Pulmonary artery endothelial cell (primary cell): ENCODE data around the gene MTIF3. TPM values are rescaled to one million over a fixed set of nuclear protein-coding genes. Genes with fewer than 3 reads are reported as not detected.
A peak's percentile ranks its signal among the peaks of the same experiment; 100 is the strongest.

Source experiments
- DNase-seq: peaks from one replicate; pipeline ENCODE4 v3.0.0-alpha.2; 2011; ENCODE audit warnings: low read depth, low spot score
- total RNA-seq: library from RNA; depleted of rRNA; stranded (reverse); fragments of >200 nt; gene quantifications from 2 replicates; pipeline ENCODE4 v1.2.3, GENCODE V29; 2014

Gene MTIF3, protein sequence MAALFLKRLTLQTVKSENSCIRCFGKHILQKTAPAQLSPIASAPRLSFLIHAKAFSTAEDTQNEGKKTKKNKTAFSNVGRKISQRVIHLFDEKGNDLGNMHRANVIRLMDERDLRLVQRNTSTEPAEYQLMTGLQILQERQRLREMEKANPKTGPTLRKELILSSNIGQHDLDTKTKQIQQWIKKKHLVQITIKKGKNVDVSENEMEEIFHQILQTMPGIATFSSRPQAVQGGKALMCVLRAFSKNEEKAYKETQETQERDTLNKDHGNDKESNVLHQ
- 48.7 and 58.0 TPM in 2 replicates for total RNA-seq

DNA sequence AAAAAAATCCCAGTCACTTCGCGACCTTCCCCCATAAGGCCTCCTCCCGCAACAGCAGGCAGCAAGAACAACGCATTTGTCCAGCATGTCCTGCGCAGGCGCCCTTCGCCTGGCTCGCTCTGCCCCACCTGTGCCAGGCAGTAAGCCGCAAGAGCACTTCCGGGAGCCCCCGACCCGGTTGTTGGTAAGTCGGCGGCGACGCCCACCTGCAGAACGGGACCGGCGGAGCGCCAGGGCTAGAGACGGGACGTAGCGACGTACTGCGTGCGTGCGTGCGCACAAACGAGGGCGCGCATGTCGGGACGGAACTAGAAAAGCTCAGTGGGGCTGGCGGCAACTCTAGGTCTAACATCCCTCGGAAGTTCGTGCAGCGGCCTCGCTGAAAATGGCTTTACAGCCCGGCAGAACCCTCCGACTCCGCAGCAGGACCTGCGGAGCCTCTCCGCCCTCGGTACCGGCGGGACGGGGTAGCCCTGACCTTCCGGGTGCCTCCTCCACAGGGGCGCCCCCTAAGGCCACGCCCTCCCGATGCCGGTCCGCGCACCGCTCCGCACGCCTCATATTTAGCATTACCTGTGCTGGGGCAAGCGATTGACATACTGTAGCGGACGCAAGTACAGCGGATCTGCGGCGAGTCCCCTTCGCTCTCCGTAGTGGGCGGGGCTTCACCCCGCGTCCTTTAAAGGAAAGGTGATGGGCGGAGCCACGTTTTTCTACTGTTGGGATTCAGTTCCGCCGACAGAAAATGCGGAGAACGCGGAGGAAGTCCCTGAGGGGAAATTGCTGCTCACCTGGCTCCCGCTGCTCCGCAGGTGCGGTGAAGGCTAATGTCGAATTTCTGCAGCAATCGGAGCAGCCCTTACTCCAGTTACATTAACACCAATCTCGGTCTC lies at the start of gene MTIF3:
MTIF3 (minus strand) TSS at position 629 of the 893 bp plus-strand sequence. CDS start 10,116 bp downstream, outside the sequence.
- DNase-seq, result peak; percentile 78

DNA sequence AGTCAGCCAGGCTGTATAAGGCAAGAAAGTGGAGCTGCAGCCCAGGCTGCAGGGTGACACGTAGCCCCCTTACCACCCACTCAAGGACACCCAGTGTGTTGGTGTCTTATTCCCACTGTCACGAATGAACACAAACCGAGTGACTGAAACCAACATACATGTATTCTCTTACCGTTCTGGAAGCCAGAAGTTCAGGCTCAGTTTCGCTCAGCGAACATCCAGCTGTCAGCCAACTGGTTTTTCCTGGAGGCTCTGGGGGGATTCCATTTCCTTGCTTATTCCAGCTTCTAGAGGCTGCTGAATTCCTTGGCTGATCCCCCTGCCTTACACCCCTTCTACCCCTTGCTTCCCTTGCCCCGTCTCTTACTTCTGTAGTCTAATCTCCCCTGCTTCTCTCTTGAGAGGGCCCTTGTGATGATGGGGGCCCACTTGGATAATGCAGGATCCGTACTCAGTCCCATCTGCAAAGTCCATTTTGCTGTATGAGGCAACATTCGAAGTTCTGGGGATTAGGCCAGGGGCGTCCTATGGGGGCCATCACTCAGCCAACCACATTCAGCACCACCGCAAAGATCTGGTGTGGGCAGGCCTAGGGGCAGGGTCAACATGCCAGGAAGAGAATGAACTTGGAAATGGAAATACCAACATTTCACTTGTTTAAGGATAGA lies 47.3 kb upstream of the MTIF3 start:
- DNase-seq, result no peak

DNA sequence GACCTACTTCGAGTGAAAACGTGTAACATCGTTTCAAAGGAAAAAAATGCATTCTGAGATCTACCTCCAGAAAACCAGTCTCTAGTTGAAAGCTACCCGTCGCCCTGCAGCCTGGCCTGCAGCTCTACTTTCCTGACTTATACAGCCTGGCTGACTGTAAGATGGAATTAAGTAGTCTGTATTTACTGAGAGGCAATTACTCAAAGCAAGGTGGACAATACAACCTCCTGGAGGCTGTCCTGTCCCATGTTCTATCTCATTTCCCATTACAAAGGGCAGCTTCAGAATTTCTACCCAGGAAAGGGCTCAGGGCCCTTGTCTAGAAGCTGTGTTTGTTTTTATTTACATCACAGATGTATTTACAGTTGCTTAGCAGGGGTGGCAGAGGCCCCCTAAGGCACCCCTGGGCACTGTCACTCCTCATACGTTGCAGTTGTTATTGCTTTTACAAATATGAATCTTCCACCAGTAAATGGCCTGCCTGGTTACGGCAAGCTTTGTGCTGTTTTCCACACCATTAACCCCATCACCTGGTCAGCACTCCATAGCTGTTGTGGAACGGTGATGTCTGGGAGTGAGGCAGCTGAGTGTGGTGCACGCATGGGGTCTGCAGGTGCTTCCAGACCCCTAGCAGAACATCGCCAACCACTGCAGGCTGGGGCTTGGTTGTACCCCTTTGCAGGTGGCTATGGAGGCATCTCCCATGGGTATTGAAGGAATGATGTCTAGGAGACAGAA lies 46.3 kb upstream of the MTIF3 start:
- DNase-seq, result no peak

DNA sequence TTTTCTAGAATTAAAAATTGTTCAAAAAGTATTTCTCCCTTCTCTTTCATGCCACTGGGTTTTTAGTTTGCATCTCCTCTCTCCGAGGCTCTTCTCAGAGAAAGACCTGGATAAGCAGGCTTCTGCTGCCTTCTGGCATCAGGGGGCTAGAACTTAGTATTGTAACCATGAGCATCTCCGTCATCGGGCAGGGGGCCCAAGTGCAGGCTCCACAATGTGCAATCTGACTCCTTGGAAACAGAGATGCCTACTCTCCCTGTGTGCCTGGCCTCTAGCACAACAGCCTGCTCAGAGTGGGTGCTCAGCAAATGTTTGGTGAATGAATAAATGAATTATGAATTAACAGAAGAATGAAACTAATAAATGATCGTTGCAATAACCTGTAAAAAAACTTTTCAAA lies 45.6 kb upstream of the MTIF3 start:
- no peak for DNase-seq

DNA sequence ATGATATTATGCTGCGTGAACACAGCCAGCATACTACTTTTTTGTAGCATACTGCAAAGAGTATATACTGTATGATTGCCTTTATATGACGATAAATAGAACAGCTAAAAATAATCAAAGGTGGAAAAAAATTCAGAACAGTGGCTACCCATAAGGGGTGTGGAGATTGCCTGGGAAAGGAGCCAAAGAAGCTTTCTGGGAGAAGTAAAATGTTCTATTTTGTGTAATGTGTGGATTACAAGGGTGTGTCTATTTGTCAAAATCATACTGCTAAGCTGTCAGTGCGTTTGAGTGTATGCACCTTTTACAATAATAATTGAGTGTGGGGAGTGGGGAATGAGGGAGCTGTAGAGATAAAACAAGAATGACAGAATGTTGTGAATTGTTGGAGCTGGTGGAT lies 45.2 kb upstream of the MTIF3 start:
- DNase-seq, result no peak

DNA sequence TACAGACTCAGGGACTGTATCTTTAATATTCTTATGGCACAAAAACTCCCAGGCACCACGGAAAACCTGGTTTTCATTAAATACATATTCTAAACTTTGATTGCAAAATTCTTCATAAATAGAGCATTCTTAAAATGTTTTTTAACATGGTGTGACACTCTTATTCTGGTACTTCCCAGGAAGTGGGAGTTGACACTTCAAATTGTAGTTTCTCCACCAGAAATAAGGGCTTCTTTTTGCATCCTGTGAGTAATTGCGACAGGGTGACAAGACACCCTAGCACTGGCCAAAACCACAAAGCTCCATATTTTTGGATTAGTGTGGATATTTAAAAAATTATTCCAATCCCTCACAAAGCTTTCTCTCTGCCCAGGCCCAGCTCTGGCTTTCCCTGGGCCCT lies 43.6 kb upstream of the MTIF3 start:
- no peak for DNase-seq

DNA sequence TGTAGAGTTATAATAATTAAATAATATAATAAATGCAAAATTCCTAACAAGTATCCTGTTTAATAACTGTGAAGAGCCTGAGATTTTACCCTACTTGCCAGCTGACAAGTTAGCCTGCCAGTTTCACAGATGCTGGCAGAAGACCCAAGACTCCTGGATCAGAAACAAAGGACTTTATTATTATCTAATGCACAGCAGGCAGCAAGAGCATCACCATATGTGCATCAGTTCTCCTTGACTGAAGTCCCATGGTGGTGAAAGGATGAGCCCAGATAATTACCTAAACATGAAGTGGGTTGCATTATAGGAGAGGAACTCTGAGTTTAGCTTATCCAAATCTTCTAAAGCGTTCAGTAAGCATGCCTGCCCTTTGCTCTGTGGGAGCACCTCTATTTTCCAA lies 39.1 kb upstream of the MTIF3 start:
- no peak for DNase-seq

DNA sequence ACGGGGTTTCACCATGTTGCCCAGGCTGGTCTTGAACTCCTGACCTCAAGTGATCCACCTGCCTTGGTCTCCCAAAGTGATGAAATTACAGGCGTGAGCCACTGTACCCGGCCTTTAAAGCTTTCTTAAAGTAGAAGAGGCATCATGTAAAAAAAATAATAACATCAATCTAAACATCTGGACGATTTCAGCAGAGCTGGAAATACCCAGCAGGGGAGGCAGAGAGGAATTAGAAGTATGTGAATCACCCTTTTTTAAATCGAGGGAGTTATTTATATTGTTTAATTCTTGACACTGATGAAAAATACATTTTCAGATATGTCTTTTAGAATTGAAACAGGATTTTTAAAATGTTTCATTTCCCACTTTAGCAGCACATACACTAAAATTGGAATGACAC lies 37.4 kb upstream of the MTIF3 start:
- no peak for DNase-seq

DNA sequence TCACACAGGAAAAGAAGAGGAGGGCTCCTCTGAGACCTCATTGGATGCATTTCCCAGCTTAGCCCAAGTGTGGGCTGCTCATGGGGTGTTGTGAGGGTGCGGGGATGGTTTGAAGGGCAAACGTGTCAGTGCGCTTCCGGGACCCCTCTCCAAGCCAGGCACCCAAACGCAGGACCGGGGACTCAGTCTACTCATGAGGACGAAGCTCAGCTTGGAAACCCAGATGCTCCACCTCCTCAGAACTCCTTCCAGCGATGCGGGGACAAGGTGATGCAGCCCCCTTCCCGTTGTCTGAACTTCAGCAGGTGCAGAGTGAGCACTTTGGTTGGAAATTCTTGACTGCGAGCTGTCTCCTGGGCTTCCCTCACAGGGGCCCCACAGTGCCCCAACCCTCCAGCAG lies 33.1 kb upstream of the MTIF3 start:
- no peak for DNase-seq

DNA sequence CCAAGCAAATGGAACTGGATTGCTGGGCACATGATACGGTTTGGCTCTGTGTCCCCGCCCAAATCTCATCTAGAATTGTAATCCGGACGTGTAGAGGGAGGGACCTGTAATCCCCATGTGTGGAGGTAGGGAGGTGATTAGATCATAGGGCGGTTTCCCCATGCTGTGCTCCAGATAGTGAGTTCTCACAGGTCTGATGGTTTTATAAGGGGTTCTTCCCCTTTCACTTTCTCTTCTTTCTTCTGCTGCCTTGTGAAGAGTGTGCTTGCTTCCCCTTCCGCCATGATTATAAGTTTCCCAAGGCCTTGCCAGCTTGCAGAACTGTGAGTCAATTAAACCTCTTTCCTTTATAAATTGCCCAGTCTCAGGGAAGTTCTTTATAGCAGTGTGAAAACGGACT lies 32.6 kb upstream of the MTIF3 start:
- no peak for DNase-seq

DNA sequence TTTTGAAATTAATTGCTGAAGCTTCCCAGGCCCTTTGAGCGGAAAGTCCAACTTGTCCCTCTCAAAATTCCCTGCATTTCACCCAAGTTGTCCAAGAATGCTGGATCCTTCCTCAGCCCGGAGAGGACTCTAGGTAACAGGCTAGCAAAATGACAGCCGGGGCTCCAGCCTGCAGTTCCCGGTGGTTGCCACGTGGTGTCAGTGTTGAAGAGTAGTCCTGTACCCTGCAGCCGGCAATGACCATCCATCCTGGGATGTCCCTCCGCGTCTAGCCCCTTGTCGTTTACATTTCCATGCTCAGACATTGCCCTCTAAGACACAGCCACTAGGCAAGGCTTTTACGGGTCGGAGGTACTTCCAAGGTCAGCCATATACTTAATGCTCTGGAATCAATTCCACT lies 31.4 kb upstream of the MTIF3 start:
- no peak for DNase-seq

DNA sequence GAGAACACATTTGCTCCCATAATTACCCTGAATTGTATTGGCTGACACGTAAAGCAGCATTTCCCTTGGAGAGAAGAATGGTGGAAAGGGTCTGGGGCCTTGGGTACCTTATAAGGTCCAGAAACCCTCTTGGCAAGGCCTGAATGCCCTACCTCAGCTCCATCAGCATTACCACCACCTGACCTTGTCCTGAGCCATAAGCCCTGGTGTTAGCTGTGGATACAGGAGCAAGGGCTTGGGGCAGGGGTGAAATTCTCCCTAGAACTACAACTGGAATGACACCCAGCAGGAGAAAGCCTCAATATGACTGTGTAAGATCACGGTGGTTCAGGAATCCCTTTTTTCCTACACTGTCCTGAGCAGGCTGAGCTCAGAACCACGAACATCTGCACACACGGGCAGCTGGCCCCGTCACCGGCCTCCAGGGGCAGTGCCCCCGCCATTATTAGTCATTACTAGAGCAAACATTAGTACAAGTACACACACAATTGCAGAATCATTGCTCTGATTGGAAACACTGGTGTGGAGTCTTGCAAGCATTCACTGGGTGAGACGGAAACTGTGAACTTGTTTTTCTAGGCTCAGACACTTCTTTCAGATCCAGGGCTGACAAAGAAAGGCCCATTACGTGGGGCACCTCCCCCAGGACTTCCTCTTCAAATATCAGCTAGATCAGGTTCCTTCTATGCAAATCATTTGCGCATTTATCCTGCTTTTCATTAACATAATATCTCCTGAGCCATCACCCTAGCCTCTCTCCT lies 26.8 kb upstream of the MTIF3 start:
- no peak for DNase-seq

DNA sequence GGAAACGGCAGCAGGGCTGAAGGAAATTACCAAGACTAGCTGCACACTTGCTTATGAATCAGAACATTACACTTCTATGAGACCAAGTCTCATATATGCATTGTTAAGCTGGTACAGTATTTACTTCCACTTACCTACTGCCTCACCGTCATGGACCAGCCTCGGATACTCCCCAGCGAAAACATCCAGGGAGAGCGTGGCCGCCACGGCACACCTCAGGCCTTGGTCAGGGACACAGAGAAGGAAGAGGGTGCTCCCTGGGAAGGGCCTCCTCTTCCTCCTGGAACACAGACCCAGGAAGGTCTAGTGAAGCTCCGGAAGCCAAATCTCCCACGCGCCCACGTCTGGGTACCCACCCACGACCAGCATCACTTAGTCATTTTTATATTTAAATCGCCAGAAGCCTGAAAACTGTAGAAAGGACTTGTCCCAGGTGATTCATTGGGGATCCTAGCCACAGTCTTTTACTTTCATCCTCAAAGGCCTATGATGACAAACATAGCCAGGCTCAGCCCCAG lies 24.4 kb upstream of the MTIF3 start:
- DNase-seq, result no peak

DNA sequence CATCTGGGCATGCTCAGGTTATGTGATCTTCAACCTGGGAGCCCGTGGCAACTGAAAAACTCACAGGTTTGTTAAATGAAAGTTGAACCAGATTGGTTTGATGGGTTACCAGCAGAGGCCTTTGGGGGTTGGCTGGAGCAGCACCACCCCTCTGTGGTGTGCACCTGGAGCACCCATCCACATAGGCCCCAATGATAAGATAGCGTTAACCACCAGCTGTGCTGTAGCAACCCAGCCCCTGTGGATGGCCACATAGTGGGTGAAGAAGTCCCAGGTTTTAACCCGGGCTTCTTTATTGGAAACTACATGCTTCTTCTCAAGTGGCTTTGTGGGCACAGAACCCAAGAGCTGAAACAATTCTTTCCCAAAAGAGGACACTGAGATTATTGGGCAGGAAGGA lies 22.6 kb upstream of the MTIF3 start:
- DNase-seq, result no peak

DNA sequence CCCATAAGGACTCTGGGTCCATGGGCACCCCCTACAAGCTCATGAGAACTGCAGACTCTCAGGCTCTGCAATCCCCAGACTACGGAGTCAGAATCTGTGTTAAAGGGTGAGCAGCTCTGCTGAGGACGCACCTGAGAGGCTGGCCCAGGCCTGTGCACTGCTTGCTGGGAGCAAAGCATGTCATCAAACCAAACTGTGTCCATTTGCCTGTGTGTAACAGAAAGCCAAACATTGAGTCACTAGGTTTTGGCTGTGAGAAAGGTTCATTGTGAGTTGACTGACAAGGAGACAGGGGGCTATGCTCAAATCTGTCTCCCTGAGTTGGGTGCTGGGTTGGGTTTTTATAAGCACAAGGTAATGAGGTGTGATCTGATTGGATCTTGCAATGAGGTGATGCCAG lies 22.1 kb upstream of the MTIF3 start:
- DNase-seq, result no peak

DNA sequence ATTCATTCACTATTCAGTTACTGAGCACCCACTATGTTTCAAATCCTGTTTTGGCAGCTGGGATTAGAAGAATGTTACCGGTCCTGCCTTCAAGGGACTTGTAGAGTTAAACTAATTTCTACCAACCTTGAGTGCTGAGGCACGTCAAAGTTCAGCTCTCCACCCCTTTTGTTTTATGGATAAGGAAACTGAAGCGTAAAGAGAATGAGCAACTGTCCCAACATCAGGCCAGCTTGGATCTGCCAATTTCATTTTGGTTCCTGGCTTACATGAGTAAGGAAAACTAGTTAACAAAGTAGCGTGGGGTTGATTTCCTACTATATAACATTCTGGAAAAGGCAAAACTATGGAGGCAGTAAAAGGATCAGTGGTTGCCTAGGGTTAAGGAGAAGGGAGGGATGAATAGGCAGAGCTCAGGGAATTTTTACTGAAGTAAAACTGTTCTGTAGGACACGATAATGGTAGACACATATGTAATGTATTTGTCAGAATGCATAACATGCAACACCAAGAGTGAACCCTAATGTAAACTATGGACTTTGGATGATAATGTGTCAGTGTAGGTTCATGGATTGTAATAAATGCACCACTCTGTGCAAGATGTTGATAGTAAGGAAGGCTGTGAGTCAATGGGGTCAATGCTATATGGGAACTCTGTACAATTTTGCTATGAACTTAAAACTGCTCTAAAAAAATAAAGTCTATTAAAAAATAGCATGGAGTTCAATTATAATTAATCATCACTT lies 19.9 kb upstream of the MTIF3 start:
- no peak for DNase-seq

DNA sequence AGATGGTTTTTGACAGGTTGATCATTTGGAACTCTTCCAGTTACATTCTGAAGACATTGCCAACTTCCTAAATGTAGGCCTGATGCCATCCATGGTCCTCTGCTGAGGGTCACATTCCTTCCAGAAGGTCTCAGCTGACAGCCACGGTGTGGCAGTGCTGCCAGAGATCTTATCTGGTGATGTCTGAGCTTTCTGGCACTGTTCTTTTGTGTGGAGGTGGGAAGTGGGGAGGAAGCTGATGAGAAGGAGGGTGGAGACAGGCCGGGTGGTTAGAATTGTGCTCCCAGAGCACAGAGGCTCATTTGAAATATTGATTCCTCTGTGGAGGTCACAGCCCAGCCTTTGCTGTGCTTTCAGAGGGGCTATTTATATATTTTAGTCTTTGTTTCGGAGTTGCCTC lies 16.1 kb upstream of the MTIF3 start:
- no peak for DNase-seq

DNA sequence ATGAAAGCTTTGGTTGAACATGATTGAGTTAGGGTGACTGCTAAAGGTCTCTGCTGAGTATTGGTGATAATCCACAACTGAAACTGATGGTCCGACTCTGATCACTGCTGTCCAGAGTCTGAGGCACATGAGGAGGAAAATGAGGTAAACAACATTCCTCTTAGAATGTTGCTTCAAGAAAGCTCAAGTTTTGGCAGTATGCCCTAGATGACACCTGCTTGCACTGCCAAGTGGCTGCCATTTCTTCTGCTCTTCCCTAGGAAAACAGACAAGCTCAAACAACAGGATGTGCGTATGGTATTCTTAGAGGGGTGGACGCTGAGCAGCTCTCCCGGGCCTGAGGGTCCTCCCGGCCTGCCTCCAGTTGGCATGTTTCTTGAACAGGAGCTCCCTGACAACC lies 15.2 kb upstream of the MTIF3 start:
- DNase-seq, result no peak

DNA sequence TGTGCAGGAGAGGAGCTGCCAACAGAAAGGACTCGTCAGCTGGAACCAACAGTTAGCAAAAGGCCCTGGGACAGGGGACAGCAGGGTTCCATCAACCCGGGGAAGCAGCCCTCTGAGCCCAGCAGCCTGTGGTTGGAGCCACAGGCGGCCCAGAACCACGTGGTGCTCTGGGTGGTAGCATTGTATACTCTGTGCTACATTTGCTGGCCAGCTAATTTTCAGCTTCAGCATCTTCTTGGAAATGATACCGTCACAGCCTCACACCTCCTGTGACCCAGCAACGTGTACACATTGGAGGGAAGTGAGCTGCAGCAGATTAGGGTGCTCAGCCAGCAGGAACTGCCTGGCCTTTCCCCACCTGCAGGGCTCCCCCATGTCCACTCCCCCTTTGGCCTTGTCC lies 13.1 kb upstream of the MTIF3 start:
- DNase-seq, result no peak
